Activated naive CD4-positive, alpha-beta T cell treated with anti-CD3 and anti-CD28 coated beads, Interleukin-2, amount 50 U/mL, for 16 hours (primary cell): ENCODE measurements around the gene CSTB.

Experiments
- DNase-seq: peaks from one replicate; pipeline ENCODE4 v3.0.0-alpha.2; 2020

CSTB gene

GRCh38 chr21:43766734-43767497, 9.2 kb downstream of the CSTB start:
- no peak for DNase-seq

- no peak for DNase-seq
Measured at GRCh38 chr21:43764576-43765495, 11.3 kb downstream of the CSTB start.

- DNase-seq, result no peak
Measured at GRCh38 chr21:43763901-43764523, 12.1 kb downstream of the CSTB start.

- DNase-seq, result no peak
Measured at GRCh38 chr21:43762303-43763128, 13.6 kb downstream of the CSTB start.

- no peak for DNase-seq
Measured at GRCh38 chr21:43761886-43762285, 14.2 kb downstream of the CSTB start.

GRCh38 chr21:43760391-43760958, 15.6 kb downstream of the CSTB start:
- no peak for DNase-seq

GRCh38 chr21:43759651-43760050, 16.5 kb downstream of the CSTB start:
- DNase-seq, result no peak

- DNase-seq, result no peak
Measured at GRCh38 chr21:43758811-43759210, 17.3 kb downstream of the CSTB start.

GRCh38 chr21:43758111-43758641, 17.9 kb downstream of the CSTB start:
- DNase-seq, result no peak

GRCh38 chr21:43757601-43758000, 18.5 kb downstream of the CSTB start:
- no peak for DNase-seq

GRCh38 chr21:43755820-43756594, 20.1 kb downstream of the CSTB start:
- DNase-seq, result no peak

GRCh38 chr21:43754948-43755781, 20.9 kb downstream of the CSTB start:
- DNase-seq, result no peak

GRCh38 chr21:43753439-43753799, 22.7 kb downstream of the CSTB start:
- DNase-seq, result no peak

GRCh38 chr21:43752758-43753438, 23.2 kb downstream of the CSTB start:
- DNase-seq, result no peak

- no peak for DNase-seq
Measured at GRCh38 chr21:43751955-43752591, 24.0 kb downstream of the CSTB start.

GRCh38 chr21:43750339-43751033, 25.6 kb downstream of the CSTB start:
- no peak for DNase-seq

- DNase-seq, result no peak
Measured at GRCh38 chr21:43749651-43750262, 26.4 kb downstream of the CSTB start.

- no peak for DNase-seq
Measured at GRCh38 chr21:43748622-43749021, 27.5 kb downstream of the CSTB start.
